Neural cell (in vitro differentiated cells): Measurements from ENCODE around the gene INPP5D. TPM values are rescaled to one million over a fixed set of nuclear protein-coding genes. Genes with fewer than 3 reads are reported as not detected.

Source experiments
- H2AFZ ChIP-seq: fragments of 200-600, 300-800 bp; sonication (generic), shearing (Covaris generic); 2 replicates; pipeline ENCODE4 v1.6.0; 2014; ENCODE audit warnings: low read depth, mild to moderate bottlenecking, antibody characterized with exemption, low read length, moderate library complexity
- H3F3A ChIP-seq: fragments of 200-600 bp; shearing (Covaris generic); 2 replicates; pipeline ENCODE4 v1.6.1; 2016; ENCODE audit warnings: mild to moderate bottlenecking, moderate library complexity, mixed read lengths, antibody characterized with exemption, low read length; ENCODE audit not compliant: insufficient read depth, poor library complexity, severe bottlenecking
- H3K27ac ChIP-seq: fragments of 200-600, 300-800 bp; sonication (generic), shearing (Covaris generic); 2 replicates; pipeline ENCODE4 v1.5.1; 2014; ENCODE audit warnings: mild to moderate bottlenecking, low read length, moderate library complexity
- H3K27me3 ChIP-seq: fragments of 300-800, 200-600 bp; sonication (generic), shearing (Covaris generic); 2 replicates; pipeline ENCODE4 v1.6.0; 2014; ENCODE audit warnings: mild to moderate bottlenecking, low read depth, low read length, moderate library complexity; ENCODE audit not compliant: insufficient read depth
- H3K36me3 ChIP-seq: fragments of 300-800, 200-600 bp; sonication (generic), shearing (Covaris generic); 2 replicates; pipeline ENCODE4 v1.5.1; 2014; ENCODE audit warnings: mild to moderate bottlenecking, antibody characterized with exemption, low read length, moderate library complexity; ENCODE audit not compliant: insufficient read depth
- H3K4me2 ChIP-seq: fragments of 300-800, 200-600 bp; sonication (generic), shearing (Covaris generic); 2 replicates; pipeline ENCODE4 v1.6.0; 2014; ENCODE audit warnings: mild to moderate bottlenecking, low read length
- H3K4me3 ChIP-seq: fragments of 300-800, 200-600 bp; sonication (generic), shearing (Covaris generic); 2 replicates; pipeline ENCODE4 v1.5.1; 2014; ENCODE audit warnings: mild to moderate bottlenecking, low read length, moderate library complexity
- H3K79me2 ChIP-seq: fragments of 200-600 bp; shearing (Covaris generic); replicated peaks from 2 replicates; pipeline ENCODE4 v1.6.0; 2014; ENCODE audit warnings: mild to moderate bottlenecking, low read length, moderate library complexity; ENCODE audit not compliant: insufficient read depth
- H3K9ac ChIP-seq: fragments of 300-800, 200-600 bp; sonication (generic), shearing (Covaris generic); 2 replicates; pipeline ENCODE4 v1.6.1; 2016; ENCODE audit warnings: mild to moderate bottlenecking, low read length, mixed read lengths
- H3K9me2 ChIP-seq: fragments of 200-600 bp; shearing (Covaris generic); 2 replicates; pipeline ENCODE4 v1.6.1; 2016; ENCODE audit warnings: mild to moderate bottlenecking, low read length, mixed read lengths; ENCODE audit not compliant: insufficient read depth
- H3K9me3 ChIP-seq: fragments of 200-600, 300-800 bp; sonication (generic), shearing (Covaris generic); 2 replicates; pipeline ENCODE4 v1.6.1; 2016; ENCODE audit warnings: mild to moderate bottlenecking, mixed run types, low read length, moderate library complexity, mixed read lengths
- H4K20me1 ChIP-seq: fragments of 200-600 bp; shearing (Covaris generic); 2 replicates; pipeline ENCODE4 v1.6.1; 2016; ENCODE audit warnings: mild to moderate bottlenecking, mixed run types; ENCODE audit not compliant: insufficient read depth
- EP300 ChIP-seq: fragments of 450-650 bp; conservative IDR thresholded peaks from 2 replicates; pipeline ENCODE4 v1.6.1; 2014; ENCODE audit warnings: antibody characterized with exemption, mild to moderate bottlenecking, moderate library complexity; ENCODE audit not compliant: poor library complexity, severe bottlenecking
- EZH2 ChIP-seq: fragments of 200-600, 300-800 bp; shearing (Covaris generic), sonication (generic); IDR thresholded peaks from 2 replicates; pipeline ENCODE4 v1.6.1; 2014; ENCODE audit warnings: antibody characterized with exemption, low read length, borderline replicate concordance, mild to moderate bottlenecking; ENCODE audit not compliant: insufficient read depth, poor library complexity, severe bottlenecking
- MXI1 ChIP-seq: fragments of 450-650 bp; conservative IDR thresholded peaks from 2 replicates; pipeline ENCODE4 v1.6.1; 2014; ENCODE audit warnings: antibody characterized with exemption, mild to moderate bottlenecking; ENCODE audit not compliant: poor library complexity, severe bottlenecking
- POLR2AphosphoS5 ChIP-seq: IDR thresholded peaks from 2 replicates; pipeline ENCODE4 v1.6.1; 2012
- RAD21 ChIP-seq: fragments of 450-650 bp; conservative IDR thresholded peaks from 2 replicates; pipeline ENCODE4 v1.6.1; 2014; ENCODE audit warnings: antibody characterized with exemption, mild to moderate bottlenecking, moderate library complexity
- SMC3 ChIP-seq: fragments of 450-650 bp; conservative IDR thresholded peaks from 2 replicates; pipeline ENCODE4 v1.6.1; 2014; ENCODE audit warnings: antibody characterized with exemption, mild to moderate bottlenecking, moderate library complexity; ENCODE audit not compliant: poor library complexity
- TAF1 ChIP-seq: IDR thresholded peaks from 2 replicates; pipeline ENCODE4 v1.6.1; 2012; ENCODE audit warnings: low read depth
- polyA plus RNA-seq: library from polyadenylated mRNA; depleted of rRNA; stranded (reverse); fragments of >200 nt; gene quantifications from 2 replicates; pipeline ENCODE4 v1.2.3, GENCODE V29; 2014
- TF ChIP-seq, protein P1 (sequence below): IDR thresholded peaks from 2 replicates; pipeline ENCODE4 v1.6.1; 2012; ENCODE audit warnings: borderline replicate concordance
- TF ChIP-seq, protein P2 (sequence below): fragments of 450-650 bp; IDR thresholded peaks from 2 replicates; pipeline ENCODE4 v1.5.1; 2014; ENCODE audit warnings: antibody characterized with exemption, mild to moderate bottlenecking, moderate library complexity; ENCODE audit not compliant: poor library complexity, severe bottlenecking

The INPP5D gene
- polyA plus RNA-seq, 1 donor from 2014 or later: not detected

DNA sequence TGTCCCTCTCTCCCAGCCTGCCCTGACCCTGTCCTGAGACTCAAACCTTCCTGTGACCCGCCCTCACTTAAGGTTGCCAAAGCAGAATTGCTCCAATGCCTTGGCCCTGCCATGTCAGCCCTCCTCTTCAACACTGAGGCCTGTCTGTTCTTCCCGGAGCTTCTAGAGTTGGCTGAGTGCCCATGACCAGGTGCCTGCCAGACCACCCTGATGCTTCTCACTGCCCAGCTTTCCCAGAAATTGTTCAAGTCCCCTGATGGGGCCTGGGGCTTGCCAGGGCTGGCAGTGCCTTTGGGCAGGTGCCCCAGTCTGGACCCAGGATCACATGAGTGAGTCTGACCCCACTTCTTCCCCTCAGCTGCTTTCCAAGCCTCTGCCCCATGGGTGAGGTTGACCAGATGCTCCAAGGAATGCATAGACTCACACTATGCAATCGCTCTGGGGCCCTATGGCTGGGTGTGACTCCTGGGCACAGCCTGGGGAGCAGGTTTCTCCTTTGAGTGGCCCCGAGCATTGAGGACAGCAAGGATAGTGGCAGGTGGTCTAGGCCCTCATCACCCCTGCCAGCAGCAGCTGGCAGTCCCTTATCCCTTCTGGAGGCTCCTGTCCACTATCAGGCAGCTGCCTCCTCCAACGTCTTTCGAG lies 3.1 kb upstream of the INPP5D start:
- TF ChIP-seq, protein P1, sequence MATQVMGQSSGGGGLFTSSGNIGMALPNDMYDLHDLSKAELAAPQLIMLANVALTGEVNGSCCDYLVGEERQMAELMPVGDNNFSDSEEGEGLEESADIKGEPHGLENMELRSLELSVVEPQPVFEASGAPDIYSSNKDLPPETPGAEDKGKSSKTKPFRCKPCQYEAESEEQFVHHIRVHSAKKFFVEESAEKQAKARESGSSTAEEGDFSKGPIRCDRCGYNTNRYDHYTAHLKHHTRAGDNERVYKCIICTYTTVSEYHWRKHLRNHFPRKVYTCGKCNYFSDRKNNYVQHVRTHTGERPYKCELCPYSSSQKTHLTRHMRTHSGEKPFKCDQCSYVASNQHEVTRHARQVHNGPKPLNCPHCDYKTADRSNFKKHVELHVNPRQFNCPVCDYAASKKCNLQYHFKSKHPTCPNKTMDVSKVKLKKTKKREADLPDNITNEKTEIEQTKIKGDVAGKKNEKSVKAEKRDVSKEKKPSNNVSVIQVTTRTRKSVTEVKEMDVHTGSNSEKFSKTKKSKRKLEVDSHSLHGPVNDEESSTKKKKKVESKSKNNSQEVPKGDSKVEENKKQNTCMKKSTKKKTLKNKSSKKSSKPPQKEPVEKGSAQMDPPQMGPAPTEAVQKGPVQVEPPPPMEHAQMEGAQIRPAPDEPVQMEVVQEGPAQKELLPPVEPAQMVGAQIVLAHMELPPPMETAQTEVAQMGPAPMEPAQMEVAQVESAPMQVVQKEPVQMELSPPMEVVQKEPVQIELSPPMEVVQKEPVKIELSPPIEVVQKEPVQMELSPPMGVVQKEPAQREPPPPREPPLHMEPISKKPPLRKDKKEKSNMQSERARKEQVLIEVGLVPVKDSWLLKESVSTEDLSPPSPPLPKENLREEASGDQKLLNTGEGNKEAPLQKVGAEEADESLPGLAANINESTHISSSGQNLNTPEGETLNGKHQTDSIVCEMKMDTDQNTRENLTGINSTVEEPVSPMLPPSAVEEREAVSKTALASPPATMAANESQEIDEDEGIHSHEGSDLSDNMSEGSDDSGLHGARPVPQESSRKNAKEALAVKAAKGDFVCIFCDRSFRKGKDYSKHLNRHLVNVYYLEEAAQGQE: no peak
- no peak for TF ChIP-seq EP300
- TF ChIP-seq RAD21: no peak
- no peak for TF ChIP-seq EZH2
- TF ChIP-seq POLR2AphosphoS5: no peak
- TF ChIP-seq, protein P2, sequence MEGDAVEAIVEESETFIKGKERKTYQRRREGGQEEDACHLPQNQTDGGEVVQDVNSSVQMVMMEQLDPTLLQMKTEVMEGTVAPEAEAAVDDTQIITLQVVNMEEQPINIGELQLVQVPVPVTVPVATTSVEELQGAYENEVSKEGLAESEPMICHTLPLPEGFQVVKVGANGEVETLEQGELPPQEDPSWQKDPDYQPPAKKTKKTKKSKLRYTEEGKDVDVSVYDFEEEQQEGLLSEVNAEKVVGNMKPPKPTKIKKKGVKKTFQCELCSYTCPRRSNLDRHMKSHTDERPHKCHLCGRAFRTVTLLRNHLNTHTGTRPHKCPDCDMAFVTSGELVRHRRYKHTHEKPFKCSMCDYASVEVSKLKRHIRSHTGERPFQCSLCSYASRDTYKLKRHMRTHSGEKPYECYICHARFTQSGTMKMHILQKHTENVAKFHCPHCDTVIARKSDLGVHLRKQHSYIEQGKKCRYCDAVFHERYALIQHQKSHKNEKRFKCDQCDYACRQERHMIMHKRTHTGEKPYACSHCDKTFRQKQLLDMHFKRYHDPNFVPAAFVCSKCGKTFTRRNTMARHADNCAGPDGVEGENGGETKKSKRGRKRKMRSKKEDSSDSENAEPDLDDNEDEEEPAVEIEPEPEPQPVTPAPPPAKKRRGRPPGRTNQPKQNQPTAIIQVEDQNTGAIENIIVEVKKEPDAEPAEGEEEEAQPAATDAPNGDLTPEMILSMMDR: no peak
- TF ChIP-seq MXI1: no peak
- TF ChIP-seq SMC3: no peak
- TF ChIP-seq TAF1: no peak
- no peaks in the 10 kb centered on the region for H3K79me2 ChIP-seq
- no peak overlapping the region for H3K4me2 ChIP-seq
- no peaks in the 10 kb centered on the region for H3K9me2 ChIP-seq
- no peaks in the 10 kb centered on the region for H4K20me1 ChIP-seq
- no peak overlapping the region for H2AFZ ChIP-seq
- no peak overlapping the region for H3K9ac ChIP-seq
- H3F3A ChIP-seq: no peaks in the 10 kb centered on the region
- no peaks in the 10 kb centered on the region for H3K36me3 ChIP-seq
- no peak overlapping the region for H3K27ac ChIP-seq
- peaks cover 4% of the 10 kb centered on the region for H3K27me3 ChIP-seq
- no peaks in the 10 kb centered on the region for H3K9me3 ChIP-seq
- H3K4me3 ChIP-seq: no peak overlapping the region

DNA sequence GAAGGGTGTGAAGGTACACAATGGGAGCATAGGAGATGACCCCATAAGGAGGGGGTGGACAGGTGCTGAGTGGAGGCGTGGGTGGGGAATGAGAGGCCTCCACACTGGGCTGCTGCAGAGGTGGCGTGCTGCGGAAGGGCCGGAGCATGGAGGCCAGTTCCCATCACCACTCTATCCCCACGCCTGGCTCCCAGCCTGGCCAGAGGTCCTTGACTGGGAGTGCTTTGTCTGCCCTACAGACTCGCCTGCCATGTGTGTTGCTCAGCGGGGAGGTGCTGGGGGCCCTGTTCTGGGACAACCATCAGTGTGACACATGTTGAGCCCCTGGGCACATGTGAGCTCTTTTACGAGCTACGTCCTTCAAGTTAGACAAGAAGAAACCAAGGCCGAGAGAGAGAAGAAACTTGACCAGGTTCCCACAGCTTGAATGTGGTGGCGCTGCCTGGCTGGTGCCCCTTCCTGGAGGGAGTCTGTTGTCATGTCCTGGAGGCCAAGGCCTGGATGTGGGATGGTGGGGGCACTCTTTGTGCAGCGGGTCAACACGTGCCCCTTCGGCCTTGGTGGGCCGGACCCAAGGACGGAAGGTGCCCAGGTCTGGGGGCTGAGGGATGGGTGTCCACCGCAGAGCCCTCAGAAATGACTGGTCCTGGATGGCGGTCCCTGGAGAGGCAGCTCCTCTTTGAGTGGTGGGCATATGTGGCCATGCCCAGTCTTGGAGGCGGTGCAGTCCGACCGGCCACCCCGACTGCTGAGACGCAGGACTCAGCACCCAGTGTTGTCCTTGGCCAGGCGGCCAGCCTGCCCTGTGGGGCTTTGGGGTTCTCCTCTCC lies 1.2 kb upstream of the INPP5D start:
- Histone ChIP-seq H3K4me3 (no peak overlapping the region), H3K9me2 (no peaks in the 10 kb centered on the region), H4K20me1 (no peaks in the 10 kb centered on the region), H3F3A (no peaks in the 10 kb centered on the region), H3K9ac (no peak overlapping the region), H3K4me2 (no peak overlapping the region), H3K36me3 (no peaks in the 10 kb centered on the region), H3K9me3 (no peaks in the 10 kb centered on the region), H3K27ac (no peak overlapping the region), H2AFZ (no peak overlapping the region), H3K79me2 (no peaks in the 10 kb centered on the region), H3K27me3 (peaks cover 4% of the 10 kb centered on the region)
- no peak for TF ChIP-seq EZH2
- no peak for TF ChIP-seq MXI1
- TF ChIP-seq, protein P2: no peak
- no peak for TF ChIP-seq SMC3
